HG03139 (cell line): ENCODE measurements around the gene BANF2.

Experiments
- ATAC-seq: cut with Tn5 transposase; IDR thresholded peaks from one replicate; pipeline ENCODE4 v1.9.1; 2021; ENCODE audit not compliant: unreplicated experiment

The BANF2 gene

GRCh38 chr20:17708675-17709360 is 9.1 kb downstream of the BANF2 start:
- ATAC-seq, result no peak

- ATAC-seq, result no peak
Measured at GRCh38 chr20:17709361-17710293, 9.9 kb downstream of the BANF2 start.

GRCh38 chr20:17710379-17711266 is 10.9 kb downstream of the BANF2 start:
- no peak for ATAC-seq

- ATAC-seq, result no peak
Measured at GRCh38 chr20:17711267-17711627, 11.5 kb downstream of the BANF2 start.

GRCh38 chr20:17712201-17712600 is 12.4 kb downstream of the BANF2 start:
- no peak for ATAC-seq

GRCh38 chr20:17712708-17713107 is 12.9 kb downstream of the BANF2 start:
- ATAC-seq, result no peak

GRCh38 chr20:17714597-17714996 is 14.8 kb downstream of the BANF2 start:
- no peak for ATAC-seq

- ATAC-seq, result no peak
Measured at GRCh38 chr20:17715075-17715474, 15.3 kb downstream of the BANF2 start.

- ATAC-seq, result no peak
Measured at GRCh38 chr20:17716331-17716730, 16.6 kb downstream of the BANF2 start.

GRCh38 chr20:17720755-17721154 is 21.0 kb downstream of the BANF2 start:
- no peak for ATAC-seq

GRCh38 chr20:17721802-17722486 is 22.2 kb downstream of the BANF2 start:
- ATAC-seq, result no peak

- ATAC-seq, result no peak
Measured at GRCh38 chr20:17722493-17723300, 22.9 kb downstream of the BANF2 start.

- no peak for ATAC-seq
Measured at GRCh38 chr20:17723301-17723691, 23.5 kb downstream of the BANF2 start.

GRCh38 chr20:17725094-17725835 is 25.5 kb downstream of the BANF2 start:
- no peak for ATAC-seq

GRCh38 chr20:17726902-17727301 is 27.1 kb downstream of the BANF2 start:
- no peak for ATAC-seq

GRCh38 chr20:17727351-17727750 is 27.6 kb downstream of the BANF2 start:
- no peak for ATAC-seq

GRCh38 chr20:17728074-17728473 is 28.3 kb downstream of the BANF2 start:
- no peak for ATAC-seq

GRCh38 chr20:17730071-17730470 is 30.3 kb downstream of the BANF2 start:
- no peak for ATAC-seq

GRCh38 chr20:17731233-17731632 is 31.5 kb downstream of the BANF2 start:
- no peak for ATAC-seq
